HFFc6 (cell line): ENCODE measurements around the gene TMEM14C. TPM values are rescaled to one million over a fixed set of nuclear protein-coding genes. Genes with fewer than 3 reads are reported as not detected.

Experiments
- DNase-seq: peaks from one replicate; pipeline ENCODE4 v3.0.0-alpha.2; 2018
- H3K27ac Mint-ChIP-seq: 2 replicates; pipeline ENCODE4 v1.8.0; 2020; ENCODE audit warnings: mild to moderate bottlenecking, mixed read lengths
- H3K27me3 Mint-ChIP-seq: 2 replicates; pipeline ENCODE4 v1.8.0; 2021; ENCODE audit warnings: mild to moderate bottlenecking, moderate library complexity, mixed read lengths; ENCODE audit not compliant: insufficient read depth
- H3K36me3 Mint-ChIP-seq: 2 replicates; pipeline ENCODE4 v1.8.0; 2021; ENCODE audit warnings: low read depth, mixed read lengths
- H3K4me1 Mint-ChIP-seq: 2 replicates; pipeline ENCODE4 v1.8.0; 2020; ENCODE audit warnings: low read depth, mixed read lengths
- H3K4me3 Mint-ChIP-seq: 2 replicates; pipeline ENCODE4 v1.8.0; 2020; ENCODE audit warnings: mild to moderate bottlenecking, moderate library complexity, mixed read lengths
- H3K9me3 Mint-ChIP-seq: 2 replicates; pipeline ENCODE4 v1.8.0; 2020; ENCODE audit warnings: mild to moderate bottlenecking, mixed read lengths
- CTCF ChIP-seq: fragments of 200-600 bp; sonication (generic); IDR thresholded peaks from 2 replicates; pipeline ENCODE4 v1.5.0; 2021; ENCODE audit warnings: antibody characterized with exemption, mild to moderate bottlenecking
- total RNA-seq, 6 experiments: library from RNA; stranded (reverse); fragmentation: NEBNext Ultra II Directional; extraction: Animal tissue kit (Norgen Biotek cat#: 25700); gene quantifications; 2 replicates in 1 of 6; 3 replicates in 5 of 6; pipeline ENCODE4 v1.2.3, GENCODE V29; 2021

TMEM14C gene
- total RNA-seq, 6 experiments from 2014 or later: 140 to 158 (median 145) TPM

GRCh38 chr6:10756085-10756484, 33.2 kb downstream of the TMEM14C start:
- Mint-ChIP-seq H3K9me3 (no peaks in the 10 kb centered on the region), H3K4me3 (no peak overlapping the region), H3K27me3 (peaks cover 2% of the 10 kb centered on the region; the same call in 1 of the 2 replicates), H3K27ac (no peak overlapping the region), H3K4me1 (peaks cover 24% of the 10 kb centered on the region), H3K36me3 (peaks cover 52% of the 10 kb centered on the region)
- no peak for TF ChIP-seq CTCF
- no peak for DNase-seq

GRCh38 chr6:10759312-10759839, 36.5 kb downstream of the TMEM14C start:
- Mint-ChIP-seq H3K27me3 (peaks cover 2% of the 10 kb centered on the region; the same call in 1 of the 2 replicates), H3K27ac (peak overlapping the region; percentile 79), H3K9me3 (no peaks in the 10 kb centered on the region), H3K36me3 (peaks cover 39% of the 10 kb centered on the region), H3K4me3 (peak overlapping the region; percentile 32; the same call in 1 of the 2 replicates), H3K4me1 (peaks cover 24% of the 10 kb centered on the region)
- DNase-seq: peak; percentile 89
- peak; percentile 83 for TF ChIP-seq CTCF

- Mint-ChIP-seq H3K4me1 (peaks cover 24% of the 10 kb centered on the region), H3K36me3 (peaks cover 39% of the 10 kb centered on the region), H3K27me3 (peaks cover 2% of the 10 kb centered on the region; the same call in 1 of the 2 replicates), H3K4me3 (peak overlapping the region; percentile 32), H3K9me3 (no peaks in the 10 kb centered on the region), H3K27ac (peak overlapping the region; percentile 79)
- peak; percentile 79 for DNase-seq
- TF ChIP-seq CTCF: no peak
These were observed 37.0 kb downstream of the TMEM14C start for GRCh38 chr6:10759884-10760329.

GRCh38 chr6:10763006-10763405, 40.1 kb downstream of the TMEM14C start:
- peaks cover 2% of the 10 kb centered on the region; the same call in 1 of the 2 replicates for H3K27me3 Mint-ChIP-seq
- H3K36me3 Mint-ChIP-seq: peaks cover 12% of the 10 kb centered on the region
- no peak overlapping the region for H3K4me3 Mint-ChIP-seq
- H3K27ac Mint-ChIP-seq: no peak overlapping the region
- H3K4me1 Mint-ChIP-seq: peaks cover 24% of the 10 kb centered on the region
- H3K9me3 Mint-ChIP-seq: no peaks in the 10 kb centered on the region
- no peak for DNase-seq
- TF ChIP-seq CTCF: no peak

GRCh38 chr6:10769419-10769818, 46.5 kb downstream of the TMEM14C start:
- no peak for TF ChIP-seq CTCF
- Mint-ChIP-seq H3K27me3 (no peaks in the 10 kb centered on the region), H3K27ac (no peak overlapping the region), H3K4me3 (no peak overlapping the region), H3K4me1 (no peaks in the 10 kb centered on the region), H3K36me3 (no peaks in the 10 kb centered on the region; the same call in 1 of the 2 replicates), H3K9me3 (no peaks in the 10 kb centered on the region)
- DNase-seq: no peak
